HUES48 (cell line): ENCODE measurements around the gene PRKN.

Experiments
- H3K27ac ChIP-seq: one replicate; pipeline ENCODE4 v1.7.0; 2013; ENCODE audit warnings: low read depth, low read length, inconsistent platforms
- H3K27me3 ChIP-seq: 2 replicates; pipeline ENCODE4 v1.6.1; 2013; ENCODE audit warnings: mild to moderate bottlenecking, low read length; ENCODE audit not compliant: control insufficient read depth, insufficient read depth
- H3K36me3 ChIP-seq: 2 replicates; pipeline ENCODE4 v1.6.1; 2013; ENCODE audit warnings: low read length; ENCODE audit not compliant: control insufficient read depth, insufficient read depth
- H3K4me1 ChIP-seq: 2 replicates; pipeline ENCODE4 v1.6.1; 2013; ENCODE audit warnings: mild to moderate bottlenecking, low read length; ENCODE audit not compliant: control insufficient read depth, insufficient read depth
- H3K4me3 ChIP-seq: 2 replicates; pipeline ENCODE4 v1.5.1; 2013; ENCODE audit warnings: mild to moderate bottlenecking, low read depth, low read length
- H3K9ac ChIP-seq: 2 replicates; pipeline ENCODE4 v1.6.1; 2013; ENCODE audit warnings: mild to moderate bottlenecking, low read depth, low read length, moderate library complexity
- H3K9me3 ChIP-seq: 2 replicates; pipeline ENCODE4 v1.6.1; 2013; ENCODE audit warnings: low read length; ENCODE audit not compliant: control insufficient read depth, insufficient read depth

PRKN gene

DNA sequence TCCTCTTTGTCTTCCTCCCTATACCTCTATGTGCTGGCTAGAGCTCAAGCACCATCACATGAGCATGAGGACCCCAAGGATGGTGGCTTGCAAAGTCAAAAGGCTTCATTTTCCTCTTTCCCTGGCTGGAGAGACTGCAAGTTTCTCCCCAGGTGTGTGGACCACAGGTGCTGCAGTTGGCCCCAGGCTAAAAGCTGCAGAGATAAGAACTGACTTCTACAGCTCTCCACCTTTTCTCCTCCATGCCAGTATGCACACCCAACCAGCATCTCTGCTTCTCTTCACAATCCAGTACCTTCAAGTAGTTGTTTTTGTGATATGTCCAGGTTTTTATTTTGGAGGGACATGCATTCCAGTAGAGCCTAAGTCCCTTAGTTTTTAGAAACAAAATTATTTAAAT is 29.1 kb downstream of the PRKN start:
- no peak overlapping the region for H3K4me3 ChIP-seq
- no peaks in the 10 kb centered on the region for H3K9me3 ChIP-seq
- no peaks in the 10 kb centered on the region for H3K27me3 ChIP-seq
- no peak overlapping the region for H3K27ac ChIP-seq
- H3K9ac ChIP-seq, result no peak overlapping the region
- no peaks in the 10 kb centered on the region for H3K4me1 ChIP-seq
- H3K36me3 ChIP-seq, result no peaks in the 10 kb centered on the region

DNA sequence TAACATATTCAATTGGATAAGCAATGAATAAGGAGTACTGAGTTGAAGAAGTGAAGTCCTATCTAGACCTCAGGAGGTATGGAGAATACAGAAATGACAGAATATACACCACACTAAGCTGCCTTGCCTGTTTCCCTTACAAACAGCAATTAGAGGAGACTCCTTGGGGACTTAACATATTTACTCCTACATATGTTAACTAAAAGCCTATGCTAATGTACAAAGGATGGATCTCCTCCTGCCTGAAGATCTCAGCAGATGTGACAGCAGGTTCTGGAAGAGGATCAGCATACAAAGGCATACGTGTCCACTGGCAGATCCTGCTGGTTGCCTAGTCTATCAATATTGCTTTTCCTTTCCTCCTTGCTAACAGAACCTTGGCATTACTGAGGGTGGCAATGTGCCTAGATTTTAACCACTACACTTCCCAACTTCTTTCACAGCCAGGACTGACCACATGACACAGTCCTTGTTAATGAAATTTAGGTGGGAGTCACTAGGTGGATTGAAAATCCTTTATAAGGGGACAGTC is 29.6 kb downstream of the PRKN start:
- no peaks in the 10 kb centered on the region for H3K9me3 ChIP-seq
- no peaks in the 10 kb centered on the region for H3K36me3 ChIP-seq
- H3K4me1 ChIP-seq, result no peaks in the 10 kb centered on the region
- H3K9ac ChIP-seq, result no peak overlapping the region
- no peak overlapping the region for H3K27ac ChIP-seq
- no peak overlapping the region for H3K4me3 ChIP-seq
- no peaks in the 10 kb centered on the region for H3K27me3 ChIP-seq

DNA sequence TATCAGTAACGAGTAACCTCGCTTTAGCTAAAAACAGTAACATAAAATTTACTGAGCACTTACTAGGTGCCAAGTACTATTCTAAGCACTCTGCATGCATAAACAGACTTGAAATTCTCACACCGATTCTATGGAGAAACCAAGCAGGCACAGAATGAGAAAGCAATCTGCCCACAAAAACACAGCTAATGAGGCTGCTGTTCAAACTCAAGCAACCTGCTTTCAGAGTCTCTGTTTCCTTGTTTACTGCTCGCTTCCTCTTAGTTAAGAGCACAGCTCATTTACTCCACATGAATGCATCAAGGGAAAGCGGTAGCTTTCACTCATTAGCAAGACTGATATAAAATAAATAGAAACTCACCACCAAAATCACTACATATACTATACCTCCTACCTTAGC is 37.4 kb downstream of the PRKN start:
- Histone ChIP-seq H3K9me3 (no peaks in the 10 kb centered on the region), H3K4me3 (no peak overlapping the region), H3K36me3 (no peaks in the 10 kb centered on the region), H3K27me3 (no peaks in the 10 kb centered on the region), H3K9ac (no peak overlapping the region), H3K4me1 (peaks cover 32% of the 10 kb centered on the region), H3K27ac (no peak overlapping the region)

DNA sequence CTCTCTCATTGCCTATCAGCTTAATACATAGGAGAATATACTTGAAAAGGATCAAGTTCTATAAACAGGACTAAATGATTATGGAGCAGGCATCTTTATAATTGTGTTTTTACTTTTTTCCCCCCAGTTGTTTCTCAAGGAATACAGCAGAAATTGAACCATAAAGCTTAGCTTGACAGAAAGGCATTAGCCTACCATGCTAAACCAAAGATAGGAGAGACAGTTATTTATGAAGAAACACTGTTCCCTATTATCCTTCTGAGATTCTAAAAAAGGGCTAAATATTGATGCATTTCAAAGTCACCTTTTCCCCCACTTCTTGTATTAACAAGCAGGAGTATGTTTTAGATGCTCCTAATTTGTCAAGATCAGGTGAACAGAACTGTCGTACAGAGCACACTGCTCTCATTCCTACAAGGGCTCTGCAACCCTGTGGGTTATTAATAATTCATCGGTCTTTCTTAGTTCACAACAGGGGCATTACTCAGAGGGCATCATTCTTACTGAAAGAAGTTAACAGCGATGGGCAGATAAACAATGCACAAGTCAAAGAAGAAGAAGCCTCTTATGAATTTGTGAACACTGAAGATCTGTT is 38.7 kb downstream of the PRKN start:
- Histone ChIP-seq H3K27ac (no peak overlapping the region), H3K9me3 (no peaks in the 10 kb centered on the region), H3K27me3 (no peaks in the 10 kb centered on the region), H3K9ac (no peak overlapping the region), H3K36me3 (no peaks in the 10 kb centered on the region), H3K4me1 (peaks cover 32% of the 10 kb centered on the region), H3K4me3 (no peak overlapping the region)

DNA sequence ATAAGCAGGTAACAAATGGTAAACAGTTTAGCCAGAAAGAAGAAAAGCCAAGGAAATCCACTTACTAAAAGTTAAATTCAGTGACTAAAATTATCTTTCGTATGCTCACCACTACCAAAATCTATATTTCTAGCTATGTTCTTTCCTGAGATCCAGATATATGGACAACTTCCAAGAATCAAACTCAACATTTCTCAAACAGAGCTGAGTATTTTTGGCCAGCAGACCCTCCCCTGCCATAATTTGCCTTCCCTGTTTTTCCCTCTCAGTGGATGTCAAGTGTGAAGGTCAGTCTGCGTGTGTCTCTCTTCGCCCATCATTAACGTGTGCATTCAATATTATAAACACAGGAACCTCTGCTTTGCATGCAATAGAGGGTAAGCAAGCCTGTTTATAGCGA is 42.0 kb downstream of the PRKN start:
- Histone ChIP-seq H3K4me1 (peaks cover 29% of the 10 kb centered on the region), H3K9ac (no peak overlapping the region), H3K27me3 (no peaks in the 10 kb centered on the region), H3K4me3 (no peak overlapping the region), H3K36me3 (no peaks in the 10 kb centered on the region), H3K27ac (no peak overlapping the region), H3K9me3 (no peaks in the 10 kb centered on the region)

DNA sequence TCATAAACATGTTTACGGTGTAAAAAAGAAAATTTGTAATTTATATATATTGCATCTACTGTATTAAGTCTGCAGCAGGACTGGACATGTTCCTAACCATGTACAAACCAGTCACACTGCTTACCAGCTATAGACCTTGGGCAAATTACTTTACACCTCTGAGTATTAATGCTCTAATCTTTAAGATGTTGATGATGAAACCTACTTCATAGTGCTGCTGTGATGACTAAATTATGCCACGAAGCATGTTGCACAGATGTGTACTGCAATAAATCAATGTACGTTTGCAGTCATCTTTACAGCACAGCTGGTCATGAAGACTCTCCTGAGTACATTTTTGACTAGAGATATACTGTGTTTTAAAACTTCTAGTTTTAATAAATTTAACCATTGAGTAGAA is 42.6 kb downstream of the PRKN start:
- no peak overlapping the region for H3K9ac ChIP-seq
- no peaks in the 10 kb centered on the region for H3K9me3 ChIP-seq
- H3K27me3 ChIP-seq, result no peaks in the 10 kb centered on the region
- H3K36me3 ChIP-seq, result no peaks in the 10 kb centered on the region
- H3K4me3 ChIP-seq, result no peak overlapping the region
- no peak overlapping the region for H3K27ac ChIP-seq
- peaks cover 23% of the 10 kb centered on the region for H3K4me1 ChIP-seq

DNA sequence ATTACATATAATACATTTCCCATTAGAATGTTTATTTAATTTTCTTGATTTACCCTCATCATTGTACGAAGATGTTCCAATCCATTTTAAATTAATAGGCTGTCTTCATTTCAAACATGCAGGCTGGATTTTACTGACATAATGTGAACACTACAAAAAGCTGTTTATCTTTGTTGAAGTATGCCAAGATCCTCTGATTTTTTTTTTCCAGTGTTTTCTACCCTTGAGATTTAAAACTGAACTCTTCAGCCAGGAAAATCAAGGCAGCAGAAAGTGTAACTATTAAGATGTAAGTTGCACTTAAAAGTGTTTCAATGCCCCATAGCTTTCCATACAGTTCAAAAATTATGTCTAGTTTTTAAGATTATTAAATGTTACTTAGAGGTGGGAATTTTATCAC is 43.5 kb downstream of the PRKN start:
- Histone ChIP-seq H3K9ac (no peak overlapping the region), H3K27me3 (no peaks in the 10 kb centered on the region), H3K9me3 (no peaks in the 10 kb centered on the region), H3K36me3 (no peaks in the 10 kb centered on the region), H3K4me1 (peaks cover 14% of the 10 kb centered on the region), H3K4me3 (no peak overlapping the region), H3K27ac (no peak overlapping the region)

DNA sequence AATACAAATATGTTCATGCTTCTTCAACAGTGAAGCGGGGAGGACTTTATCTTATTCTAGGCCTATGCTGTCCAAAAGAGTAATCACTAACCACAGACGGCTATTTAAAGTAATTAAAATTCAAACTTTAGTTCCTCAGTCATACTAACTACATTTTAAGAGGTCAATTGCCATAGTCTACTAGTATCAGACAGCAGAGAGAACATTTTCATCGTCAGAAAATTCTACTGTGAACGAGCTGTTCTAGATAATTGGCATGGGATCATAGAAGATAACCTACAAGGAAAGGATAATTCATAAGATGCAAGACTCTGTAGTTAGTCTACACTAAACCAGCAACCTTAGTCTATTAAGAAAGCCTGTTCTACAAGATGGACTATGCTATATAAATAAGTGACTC is 44.4 kb downstream of the PRKN start:
- Histone ChIP-seq H3K27ac (no peak overlapping the region), H3K27me3 (no peaks in the 10 kb centered on the region), H3K4me3 (no peak overlapping the region), H3K36me3 (no peaks in the 10 kb centered on the region), H3K4me1 (peaks cover 8% of the 10 kb centered on the region), H3K9me3 (no peaks in the 10 kb centered on the region), H3K9ac (no peak overlapping the region)

DNA sequence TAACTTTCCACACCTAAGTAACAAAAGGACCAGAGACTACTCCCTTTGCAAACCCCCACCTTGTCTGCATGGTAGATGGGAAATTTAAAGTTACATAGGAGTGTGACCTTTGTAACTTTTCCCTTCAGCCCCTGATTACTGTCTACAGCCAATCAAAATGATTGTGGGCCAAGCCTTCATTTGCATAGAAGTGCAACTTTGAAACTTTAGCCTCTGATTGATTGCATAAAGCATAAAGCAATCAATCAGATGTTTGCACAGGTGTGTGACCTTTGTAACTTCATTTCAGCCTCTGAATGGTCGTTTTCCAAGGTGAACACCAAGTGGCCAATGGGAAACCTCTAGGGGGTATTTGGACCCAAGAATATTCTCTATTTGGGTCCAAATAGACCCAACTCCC is 46.1 kb downstream of the PRKN start:
- Histone ChIP-seq H3K4me3 (no peak overlapping the region), H3K27ac (no peak overlapping the region), H3K9me3 (no peaks in the 10 kb centered on the region), H3K9ac (no peak overlapping the region), H3K27me3 (no peaks in the 10 kb centered on the region), H3K4me1 (no peaks in the 10 kb centered on the region), H3K36me3 (no peaks in the 10 kb centered on the region)

DNA sequence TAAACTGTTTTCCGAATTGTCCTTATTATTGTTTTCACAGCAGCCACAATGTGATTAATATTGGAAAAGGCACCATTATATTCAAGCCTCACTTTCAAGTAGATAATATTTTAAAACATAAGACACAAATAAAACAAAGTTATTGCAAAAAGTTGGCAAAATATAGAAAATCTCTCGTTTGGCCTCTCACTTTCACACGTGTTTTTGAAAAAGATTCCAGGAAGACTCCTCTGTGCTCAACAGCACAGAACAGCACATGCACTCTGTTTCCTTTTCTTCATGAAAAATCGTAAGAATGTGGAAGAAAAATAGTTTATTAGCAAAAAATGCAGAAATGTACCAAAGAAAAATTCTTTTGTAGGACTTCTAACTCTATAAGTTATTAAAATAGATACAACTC is 46.7 kb downstream of the PRKN start:
- Histone ChIP-seq H3K9ac (no peak overlapping the region), H3K9me3 (no peaks in the 10 kb centered on the region), H3K27ac (no peak overlapping the region), H3K4me1 (no peaks in the 10 kb centered on the region), H3K4me3 (no peak overlapping the region), H3K36me3 (no peaks in the 10 kb centered on the region), H3K27me3 (no peaks in the 10 kb centered on the region)

DNA sequence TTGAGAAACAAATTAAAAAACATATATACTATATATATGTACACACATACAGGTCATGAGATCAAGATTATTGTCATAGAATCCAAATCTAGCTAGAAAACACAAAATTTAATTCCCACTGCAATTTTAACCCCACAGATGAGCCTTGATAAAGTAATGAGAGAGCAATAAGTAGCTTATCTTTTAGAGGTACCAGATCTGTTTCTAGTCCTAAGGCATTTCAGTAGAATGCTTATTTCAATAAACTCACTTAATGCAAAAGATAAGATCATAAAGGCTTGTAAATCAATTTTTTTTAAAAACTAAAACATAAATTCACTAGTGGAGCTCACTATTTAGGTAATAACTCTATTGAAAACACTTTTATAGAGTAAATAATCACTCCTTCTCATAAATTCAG is 47.2 kb downstream of the PRKN start:
- H3K4me1 ChIP-seq, result no peaks in the 10 kb centered on the region
- no peaks in the 10 kb centered on the region for H3K9me3 ChIP-seq
- H3K27me3 ChIP-seq, result no peaks in the 10 kb centered on the region
- no peaks in the 10 kb centered on the region for H3K36me3 ChIP-seq
- no peak overlapping the region for H3K9ac ChIP-seq
- H3K27ac ChIP-seq, result no peak overlapping the region
- no peak overlapping the region for H3K4me3 ChIP-seq

DNA sequence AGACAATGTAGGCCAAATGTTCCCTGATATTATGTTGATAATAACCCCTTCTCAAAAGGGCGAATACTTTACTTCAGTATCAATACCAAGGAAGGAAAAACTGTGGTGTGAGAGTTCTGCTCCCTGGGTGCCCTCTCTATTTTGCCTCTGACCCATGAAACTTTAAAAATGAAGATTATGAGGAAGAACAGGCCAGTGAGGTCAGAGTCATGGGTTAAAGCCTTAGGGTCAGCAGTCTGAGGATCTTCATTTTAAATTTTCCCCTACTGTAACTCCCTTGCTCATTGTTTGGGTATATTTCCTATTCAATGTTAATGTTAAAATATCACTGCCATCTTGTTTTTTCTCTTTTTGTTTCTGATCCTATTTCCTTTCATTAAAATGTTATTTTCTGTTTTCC is 47.9 kb downstream of the PRKN start:
- no peaks in the 10 kb centered on the region for H3K9me3 ChIP-seq
- no peak overlapping the region for H3K9ac ChIP-seq
- no peaks in the 10 kb centered on the region for H3K27me3 ChIP-seq
- H3K27ac ChIP-seq, result no peak overlapping the region
- no peaks in the 10 kb centered on the region for H3K36me3 ChIP-seq
- no peak overlapping the region for H3K4me3 ChIP-seq
- no peaks in the 10 kb centered on the region for H3K4me1 ChIP-seq
